AG08395 (cell line): Measurements from ENCODE around the gene PTGES3.
A peak's percentile ranks its signal among the peaks of the same experiment; 100 is the strongest.
"Not testable (repeated sequence)": the region's sequence is repeated elsewhere in the genome, so short reads cannot be mapped to it uniquely, and the experiment has no call there.

Source experiments
- DNase-seq: peaks from one replicate; pipeline ENCODE4 v3.0.0; 2012; ENCODE audit warnings: mixed read lengths, low spot score

PTGES3 gene

DNA sequence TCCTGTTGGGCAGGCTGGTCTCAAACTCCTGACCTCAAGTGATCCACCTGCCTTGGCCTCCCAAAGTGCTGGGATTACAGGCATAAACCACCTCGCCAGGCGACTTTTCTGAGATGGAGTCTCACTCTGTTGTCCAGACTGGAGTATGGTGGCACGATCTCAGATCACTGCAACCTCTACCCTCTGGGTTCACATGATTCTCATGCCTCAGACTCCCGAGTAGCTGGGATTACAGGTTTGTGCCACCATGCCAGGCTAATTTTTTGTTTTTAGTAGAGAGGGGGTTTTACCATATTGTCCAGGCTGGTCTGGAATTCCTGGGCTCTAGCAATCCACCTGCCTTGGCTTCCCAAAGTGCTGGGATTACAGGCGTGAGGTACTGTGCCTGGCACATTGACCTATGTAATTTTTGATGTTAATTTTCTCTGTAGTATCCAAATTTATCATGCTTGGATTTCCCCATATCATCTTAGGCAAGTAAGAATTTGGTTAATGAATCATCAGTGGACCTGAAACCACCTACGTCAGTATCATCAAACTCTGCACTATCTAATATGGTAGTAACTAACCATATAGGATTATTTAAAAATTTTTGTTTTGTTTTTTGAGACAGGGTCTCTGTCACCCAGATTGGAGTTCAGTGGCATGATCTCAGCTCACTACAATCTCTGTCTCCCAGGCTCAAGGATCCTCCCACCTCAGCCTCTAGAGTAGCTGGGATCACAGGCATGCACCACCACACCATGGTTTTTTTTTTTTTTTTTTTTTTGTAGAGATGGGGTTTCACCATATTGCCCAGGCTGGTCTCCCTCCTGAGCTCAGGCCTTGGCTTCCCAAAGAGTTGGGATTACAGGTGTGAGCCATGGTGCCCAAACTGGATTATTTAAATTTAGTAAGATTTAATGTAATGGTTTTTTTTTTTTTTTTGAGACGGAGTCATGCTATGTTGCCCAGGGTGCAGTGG is 30.4 kb downstream of the PTGES3 start:
- no peak for DNase-seq

DNA sequence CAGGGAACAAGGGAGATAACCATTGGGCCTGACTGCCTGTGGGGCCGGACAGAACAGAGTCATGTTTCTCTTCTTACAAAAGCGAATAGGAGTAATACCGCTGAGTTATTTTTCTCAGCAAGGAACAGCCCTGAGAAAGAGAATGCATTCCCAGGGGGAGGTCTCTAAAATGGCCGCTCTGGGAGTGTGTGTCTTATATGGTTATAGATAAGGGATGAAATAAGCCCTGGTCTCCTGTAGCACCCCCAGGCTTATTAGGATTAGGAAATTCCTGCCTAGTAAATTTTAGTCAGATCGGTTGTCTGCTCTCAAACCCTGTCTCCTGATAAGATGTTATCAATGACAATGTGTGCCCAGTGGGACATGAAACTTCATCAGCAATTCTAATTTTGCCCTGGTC is 34.3 kb downstream of the PTGES3 start:
- not testable (repeated sequence) for DNase-seq

DNA sequence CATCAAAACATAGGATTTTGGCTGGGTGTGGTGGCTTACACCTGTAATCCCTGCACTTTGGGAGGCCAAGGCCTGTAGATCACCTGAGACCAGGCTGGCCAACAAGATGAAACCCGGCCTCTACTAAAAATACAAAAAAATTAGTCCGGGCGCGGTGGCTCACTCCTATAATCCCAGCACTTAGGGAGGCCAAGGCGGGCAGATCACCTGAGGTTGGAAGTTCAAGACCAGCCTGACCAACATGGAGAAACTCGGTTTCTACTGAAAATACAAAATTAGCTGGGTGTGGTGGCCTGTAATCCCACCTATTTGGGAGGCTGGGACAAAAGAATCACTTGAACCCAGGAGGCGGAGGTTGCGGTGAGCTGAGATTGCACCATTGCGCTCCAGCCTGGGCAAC is 40.1 kb downstream of the PTGES3 start:
- DNase-seq: not testable (repeated sequence)

DNA sequence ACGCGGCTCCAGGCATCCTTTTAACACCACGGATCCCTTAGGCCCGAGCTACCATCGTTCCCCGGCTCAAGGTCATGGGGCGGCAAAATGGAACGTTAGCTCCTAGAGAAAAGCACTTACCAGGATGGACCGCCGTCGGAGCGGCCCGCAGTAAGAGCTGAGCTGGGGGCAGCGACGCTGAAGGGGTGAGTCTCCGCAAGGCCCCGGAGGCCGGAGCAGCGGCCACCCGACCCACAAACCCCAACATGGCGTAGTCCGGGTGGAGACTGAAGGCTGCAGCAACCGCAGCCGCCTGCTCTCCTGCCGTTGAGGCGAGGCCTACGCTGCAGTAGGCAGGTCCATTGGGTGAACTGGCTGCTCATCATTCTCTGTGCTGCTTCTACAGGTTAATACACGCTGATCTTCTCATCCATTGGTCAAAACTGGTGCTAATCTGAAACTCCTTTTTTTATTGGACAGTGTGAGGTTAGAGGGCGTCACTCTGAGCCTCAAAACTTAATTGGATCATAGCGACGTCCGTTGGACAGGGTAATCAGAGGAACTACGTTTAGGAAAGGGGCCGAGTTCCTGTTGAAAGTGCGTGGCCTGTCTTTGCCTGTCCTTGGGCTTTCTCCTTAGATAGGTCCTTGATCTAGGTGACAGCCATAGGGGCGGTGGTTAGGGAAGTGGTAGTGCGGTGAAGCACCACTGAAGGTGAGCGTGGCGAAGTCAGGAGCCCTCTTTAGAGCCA is 42.2 kb downstream of the PTGES3 start, which contains the start of gene ATP5F1B:
Gene ATP5F1B (minus strand): TSS at position 268 of the 730 bp plus-strand sequence. CDS start 21 bp downstream, at position 247.
- peak; percentile 99 for DNase-seq

DNA sequence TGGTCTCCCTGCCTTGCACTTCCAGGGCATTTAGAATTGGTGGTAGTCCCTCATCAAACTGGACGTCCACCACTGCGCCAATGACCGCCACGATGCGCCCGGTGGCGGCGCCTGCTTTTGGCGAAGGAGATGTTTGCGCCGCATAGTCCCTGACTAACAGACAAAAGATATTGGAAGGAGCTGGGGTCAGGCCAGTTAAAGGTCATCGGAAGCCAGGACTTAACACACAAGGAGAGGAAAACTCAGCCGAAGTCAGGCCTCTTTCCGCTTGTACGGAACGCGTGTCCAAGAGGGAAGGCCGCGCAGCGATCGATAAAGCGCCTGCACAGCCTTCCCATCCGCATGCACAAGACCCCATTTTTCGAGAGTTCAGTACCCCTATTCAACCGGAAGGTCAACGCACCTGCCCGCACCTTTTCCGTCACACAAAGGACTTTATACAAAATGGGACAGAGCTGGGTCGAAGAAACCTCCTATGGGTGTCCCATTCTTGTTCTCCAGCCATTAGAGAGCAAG is 42.8 kb downstream of the PTGES3 start:
- DNase-seq: no peak

DNA sequence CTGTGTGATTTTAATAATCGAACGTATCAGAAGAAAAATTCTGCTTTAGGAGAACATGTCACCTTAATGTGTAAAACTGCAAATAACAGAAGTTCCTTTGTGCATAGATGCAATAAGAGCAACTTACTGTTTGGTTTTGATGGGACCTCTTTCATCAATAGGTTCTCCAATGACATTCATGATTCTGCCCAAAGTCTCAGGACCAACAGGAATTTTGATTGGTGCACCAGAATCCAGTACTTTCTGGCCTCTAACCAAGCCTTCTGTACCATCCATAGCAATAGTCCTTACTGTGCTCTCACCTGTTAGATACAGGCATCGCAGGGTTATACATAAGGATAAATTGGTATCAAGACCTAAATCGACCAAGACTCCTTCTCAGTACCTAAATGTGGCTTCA is 43.4 kb downstream of the PTGES3 start:
- DNase-seq: no peak

DNA sequence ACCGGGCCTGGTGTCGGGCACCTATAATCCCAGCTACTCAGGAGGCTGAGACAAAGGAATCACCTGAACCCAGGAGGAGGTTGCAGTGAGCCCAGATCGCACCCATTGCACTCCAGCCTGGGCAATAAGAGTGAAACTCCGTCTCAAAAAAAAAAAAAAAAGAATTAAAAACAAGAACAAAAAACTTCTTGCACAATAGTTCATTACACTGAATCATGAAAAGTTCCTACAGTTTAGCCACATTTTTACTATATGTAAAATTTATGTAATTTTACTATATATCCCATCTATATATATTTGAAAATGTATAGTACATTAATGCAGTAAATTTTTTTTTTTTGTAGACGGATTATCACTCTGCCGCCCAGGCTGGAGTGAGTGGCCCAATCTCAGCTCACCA is 46.9 kb downstream of the PTGES3 start:
- DNase-seq: no peak

DNA sequence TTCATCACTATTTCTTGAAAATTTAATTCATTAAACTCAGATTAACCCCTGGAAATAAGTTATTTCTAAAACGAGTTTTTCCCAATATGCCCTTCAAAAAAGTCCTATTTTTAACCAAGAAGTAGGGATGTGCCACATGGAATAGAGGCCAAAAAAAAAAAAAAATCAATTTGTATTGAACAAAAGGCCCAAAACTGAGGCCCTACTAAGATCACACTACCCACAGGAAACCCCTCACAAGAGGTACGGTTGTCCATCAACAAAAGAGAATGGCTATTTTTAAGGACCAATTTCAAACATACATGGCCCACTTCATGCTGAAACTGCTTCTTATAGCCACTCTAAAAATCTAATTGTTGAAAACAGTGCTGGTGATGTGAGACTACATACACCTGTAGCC is 50.5 kb downstream of the PTGES3 start:
- DNase-seq: no peak

DNA sequence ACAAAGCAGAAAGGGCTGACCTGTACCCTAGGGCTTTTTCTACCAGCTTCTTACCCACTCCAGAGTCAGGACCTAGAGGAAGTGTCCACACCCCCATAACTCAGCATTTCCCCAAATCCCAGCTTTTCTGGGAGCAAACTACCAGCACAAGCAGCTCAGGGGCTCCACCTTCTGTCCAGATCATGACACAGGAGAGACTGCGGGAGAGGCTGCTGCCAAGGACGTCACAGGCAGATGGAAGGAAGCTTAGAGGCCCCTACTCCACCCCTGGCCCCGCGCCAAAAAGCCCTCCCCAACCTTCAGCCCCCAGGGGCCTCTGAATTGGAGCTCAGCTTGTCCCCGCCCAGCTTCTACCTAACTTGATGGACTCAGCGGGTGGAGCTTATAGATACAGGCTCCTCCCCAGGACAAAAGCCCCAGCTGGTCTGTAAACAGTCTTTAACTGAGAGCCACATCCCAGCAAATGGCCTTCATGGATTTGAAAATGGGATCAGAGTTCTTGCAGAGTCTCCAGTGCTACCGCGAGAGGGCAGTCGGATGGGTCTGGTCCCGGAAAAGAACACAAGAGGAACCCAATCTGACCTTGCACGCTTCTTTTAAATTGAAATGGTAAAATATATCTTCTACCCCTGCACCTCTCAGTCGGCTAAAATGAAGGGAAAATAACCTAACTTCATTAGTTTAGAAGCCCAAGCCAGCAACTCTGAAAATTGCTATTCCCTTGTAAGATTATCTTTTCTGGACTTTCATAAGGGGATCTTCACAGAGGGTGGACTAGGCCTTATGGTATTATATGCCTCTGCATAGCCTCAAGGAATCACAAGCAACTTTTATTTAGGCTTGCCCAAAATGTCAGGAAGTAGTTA is 51.2 kb downstream of the PTGES3 start:
- DNase-seq: peak; percentile 99

DNA sequence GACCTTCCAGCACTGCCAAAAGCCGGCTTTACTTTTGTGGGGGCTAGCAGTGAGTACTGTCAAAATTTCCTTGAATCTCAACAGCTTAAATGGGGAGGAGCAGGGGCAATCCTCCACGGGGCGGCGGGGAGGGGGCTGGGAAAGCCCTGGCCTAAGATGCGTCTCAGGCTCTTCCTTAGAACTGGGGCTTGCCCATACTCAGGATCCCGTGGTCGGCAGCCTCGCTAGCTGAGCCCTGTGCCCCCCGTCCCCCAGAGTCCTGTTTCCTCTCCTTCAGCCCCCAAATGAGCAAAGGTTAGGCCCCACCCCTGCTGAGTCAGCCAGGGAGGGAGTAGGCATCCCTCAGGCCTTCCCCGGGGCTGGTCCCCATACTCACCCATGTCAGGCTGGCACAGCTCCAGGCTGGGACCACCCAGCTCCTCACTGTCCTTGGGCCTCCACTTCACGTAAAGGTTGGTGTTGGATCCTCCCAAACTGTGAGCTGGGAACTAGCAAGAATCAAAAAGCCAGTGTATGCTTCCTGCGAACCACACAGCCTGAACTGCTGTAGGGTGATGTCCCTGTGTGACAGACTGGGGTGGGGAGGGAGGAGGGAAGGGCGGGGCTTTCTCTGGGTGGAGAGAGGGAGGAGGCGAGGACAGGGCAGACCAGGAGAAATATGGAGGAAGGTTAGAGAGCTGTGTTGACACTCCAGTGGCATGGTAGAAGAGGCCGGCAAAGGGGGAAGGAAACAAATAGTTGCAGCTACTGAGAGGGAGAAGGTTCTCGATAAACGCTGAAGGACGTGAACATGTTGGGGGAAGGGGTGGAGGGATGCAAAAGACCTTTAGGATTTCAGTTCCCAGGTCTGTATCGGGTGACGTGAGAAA is 52.0 kb downstream of the PTGES3 start:
- DNase-seq: peak; percentile 90

DNA sequence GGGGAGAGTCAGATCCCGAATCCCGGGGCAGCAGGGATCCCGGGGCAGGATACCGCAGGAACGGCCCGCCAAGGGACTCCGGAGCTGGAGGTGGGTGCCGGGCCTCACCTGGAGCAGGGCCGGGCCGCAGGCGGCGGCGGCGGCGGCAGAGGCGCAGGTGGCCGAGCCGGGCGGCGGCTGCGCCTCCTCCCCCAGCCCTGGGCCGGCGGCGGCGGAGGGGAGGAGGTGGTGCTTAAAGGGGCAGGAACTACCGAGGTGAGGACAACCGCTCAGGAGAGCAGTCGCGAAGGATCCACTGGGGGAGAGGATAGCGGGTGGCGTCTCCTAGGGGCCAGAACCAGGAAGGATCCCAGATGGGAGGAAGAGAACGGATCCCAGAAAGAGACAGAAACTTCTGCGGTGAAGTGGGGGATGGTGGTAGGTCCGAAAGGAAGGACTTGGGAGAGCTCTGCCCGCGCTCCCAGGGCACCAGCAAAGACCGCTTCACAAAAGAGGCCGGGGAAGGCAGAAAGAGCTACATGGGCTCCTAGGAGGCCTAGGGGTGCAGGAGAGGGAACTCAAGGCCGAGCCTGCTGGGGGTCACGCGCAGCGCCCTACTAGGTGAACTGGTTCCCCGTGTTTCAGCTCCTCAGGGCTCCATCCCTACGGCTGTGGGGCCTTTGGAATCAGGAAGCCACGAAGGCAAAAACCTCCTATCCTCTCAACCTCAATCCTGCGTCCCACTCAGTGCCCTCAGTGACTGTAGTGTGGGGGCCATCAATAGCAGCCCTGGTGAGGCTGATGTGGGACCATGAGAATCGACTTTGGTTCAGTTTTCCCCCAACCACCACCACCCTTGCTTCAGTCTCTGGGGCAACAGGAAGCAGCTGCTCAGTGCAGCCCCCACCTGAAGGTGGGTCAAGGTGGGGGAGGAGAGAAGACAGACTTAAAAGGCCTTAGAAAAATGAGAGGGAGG is 53.0 kb downstream of the PTGES3 start:
- DNase-seq: peak; percentile 83

DNA sequence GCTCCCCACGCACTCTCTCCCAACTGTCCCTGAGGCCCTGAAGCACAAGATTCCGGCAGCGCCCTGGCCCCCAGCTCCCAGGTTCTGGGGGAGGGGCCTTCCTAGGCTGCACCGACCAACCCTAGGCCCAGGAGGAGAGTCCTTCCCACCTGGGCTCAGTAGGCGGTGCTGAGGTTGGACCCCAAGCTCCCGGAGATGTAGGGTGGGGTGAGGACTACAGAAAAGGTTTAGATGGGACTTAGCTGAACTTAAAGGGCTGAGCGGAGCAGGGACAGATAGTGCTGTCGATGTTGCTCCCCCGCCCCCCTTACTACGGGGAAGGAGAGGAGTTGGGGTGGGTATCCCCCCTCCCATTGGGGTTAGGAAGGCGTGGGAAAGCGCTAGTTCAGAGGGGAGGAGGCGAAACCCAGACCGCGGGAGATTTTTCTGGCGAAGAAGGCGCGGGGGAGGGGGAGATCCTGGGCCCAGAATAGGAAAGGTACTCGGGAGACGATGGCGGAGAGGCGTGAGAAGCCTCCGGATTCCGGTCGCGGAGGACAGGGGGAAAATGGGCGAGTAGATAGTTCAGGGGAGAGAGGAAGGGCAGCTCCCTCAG is 53.7 kb downstream of the PTGES3 start:
- no peak for DNase-seq

DNA sequence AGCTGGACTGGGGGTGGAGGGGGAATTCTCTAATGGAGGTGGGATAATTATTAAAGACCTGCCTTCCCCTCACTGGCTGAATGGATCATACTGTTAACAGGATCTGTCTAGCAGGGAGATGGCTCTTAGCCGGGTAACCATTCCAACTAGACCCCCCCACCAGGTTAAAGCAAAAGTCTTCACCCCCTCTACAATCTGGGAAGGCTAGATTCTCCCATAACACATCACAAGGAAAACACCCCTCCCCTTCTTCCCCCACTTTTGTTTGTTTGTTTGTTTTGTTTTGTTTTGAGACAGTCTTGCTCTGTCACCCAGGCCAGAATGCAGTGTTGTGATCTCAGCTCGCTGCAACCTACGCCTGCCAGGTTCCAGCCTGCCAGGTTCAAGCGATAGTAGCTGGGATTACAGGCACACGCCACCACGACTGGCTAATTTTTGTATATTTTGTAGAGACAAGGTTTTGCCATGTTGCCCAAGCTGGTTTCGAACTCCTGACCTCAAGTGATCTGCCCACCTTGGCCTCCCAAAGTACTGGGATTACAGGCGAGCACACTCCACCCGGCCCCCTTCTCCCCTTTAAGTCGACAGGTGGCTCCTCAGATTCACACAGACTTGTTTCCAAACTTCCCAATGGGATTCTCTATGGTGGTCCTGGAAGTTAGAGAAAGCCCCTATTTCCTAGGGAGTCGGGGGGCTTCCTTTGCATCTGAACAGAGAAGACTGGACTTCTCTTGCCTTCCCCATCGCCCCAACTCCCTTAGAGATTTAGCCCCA is 54.4 kb downstream of the PTGES3 start:
- no peak for DNase-seq

DNA sequence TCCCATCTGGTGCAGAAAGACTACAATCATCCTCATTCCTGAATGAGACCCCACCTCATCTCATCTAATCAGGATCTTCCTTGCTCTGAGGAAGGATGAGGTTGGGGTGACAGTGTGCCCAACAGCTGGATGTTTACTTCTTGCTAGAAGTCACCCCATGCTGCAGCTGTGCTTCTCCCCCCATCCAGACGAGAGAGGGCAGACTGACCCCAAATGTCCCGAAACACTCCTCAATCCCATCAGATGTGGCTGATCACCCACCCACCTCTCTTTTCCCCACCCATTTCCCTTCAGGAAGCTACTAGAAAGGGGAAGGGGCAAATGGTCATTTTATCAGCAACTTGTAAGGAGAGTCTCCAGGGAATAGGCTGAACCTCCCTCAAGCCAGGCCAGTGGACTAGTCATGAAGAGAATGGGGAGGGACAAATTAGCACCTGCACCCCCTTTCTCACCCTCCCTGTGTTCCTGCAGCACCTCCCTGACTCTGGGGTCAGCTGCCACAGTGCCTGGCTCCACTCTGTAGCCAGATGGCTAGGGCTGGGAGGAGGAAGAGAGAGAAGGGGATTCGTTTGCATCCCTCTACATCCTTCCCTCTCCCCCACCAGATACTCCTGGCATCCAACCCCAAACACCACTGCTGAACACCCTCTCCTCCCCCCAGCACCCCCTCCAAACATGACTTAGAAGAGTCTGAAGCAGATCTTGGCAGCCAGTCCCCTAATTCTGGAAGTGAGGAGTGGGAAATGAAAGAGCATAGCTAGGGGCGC is 55.2 kb downstream of the PTGES3 start:
- no peak for DNase-seq

DNA sequence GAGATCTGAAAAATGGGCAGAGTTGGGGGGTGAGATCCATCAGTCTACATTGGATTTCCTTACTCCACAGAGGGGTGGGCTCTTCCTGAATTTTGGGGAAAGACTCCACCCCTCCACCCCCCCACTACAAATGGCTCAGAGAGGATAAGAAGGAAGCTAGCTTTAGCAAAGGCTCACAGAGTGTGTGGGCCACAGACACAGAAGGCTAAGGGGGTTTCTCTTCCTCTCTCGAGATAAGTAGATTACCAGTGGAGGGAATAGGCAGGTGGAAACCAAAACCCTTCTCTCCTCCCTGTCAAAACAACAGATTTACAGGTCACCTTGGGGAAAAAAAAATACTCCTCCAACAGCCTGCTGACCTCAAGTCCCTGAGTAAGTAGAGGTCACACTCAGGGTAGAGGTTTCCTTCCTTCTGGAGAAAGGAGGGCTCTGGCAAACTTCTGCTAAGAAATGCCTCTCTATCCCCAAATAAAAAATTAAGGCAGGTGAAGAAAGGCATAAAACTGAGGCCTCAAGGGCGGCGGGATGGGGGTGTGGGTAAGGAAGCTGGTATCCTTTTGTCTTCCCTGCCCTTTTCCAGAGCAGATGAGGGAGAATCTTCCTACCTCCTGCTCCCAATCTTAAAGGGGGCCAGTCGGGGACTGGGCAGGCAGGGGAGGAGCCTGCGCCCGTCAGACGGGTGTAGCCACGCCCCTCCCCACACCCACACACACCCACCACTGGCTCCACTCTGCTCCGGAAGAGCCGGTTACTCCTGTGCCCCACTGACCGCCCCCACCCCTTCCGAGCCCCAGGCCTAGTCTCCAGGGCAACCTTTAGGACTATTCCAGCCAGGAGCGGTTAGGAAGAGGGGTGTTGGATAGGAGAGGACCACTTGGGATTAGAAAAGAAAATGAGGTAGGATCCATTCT is 56.0 kb downstream of the PTGES3 start:
- peak; percentile 49 for DNase-seq

DNA sequence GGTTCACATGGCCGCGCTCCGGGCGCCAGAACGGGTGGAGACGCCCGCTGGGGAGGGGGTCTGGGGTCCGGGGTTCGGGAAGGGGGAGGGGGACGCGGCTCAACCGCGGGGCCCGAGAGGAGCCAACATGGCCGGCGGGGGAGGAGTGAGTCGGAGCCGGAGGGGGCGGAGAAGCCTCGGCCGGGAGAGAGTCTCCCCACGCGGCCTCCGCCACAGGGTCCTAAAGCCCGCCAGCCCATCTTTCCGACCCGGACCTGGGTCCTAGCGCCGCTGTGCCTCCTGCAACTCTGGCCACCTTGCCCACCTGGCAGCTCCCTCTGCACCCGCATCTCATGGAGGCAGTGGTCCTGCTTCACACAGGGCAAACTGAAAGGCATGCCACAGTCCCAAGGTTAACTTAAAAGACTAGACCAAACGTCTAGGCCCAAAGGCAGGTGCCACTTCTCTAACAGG is 57.9 kb downstream of the PTGES3 start, which contains the start of gene BAZ2A:
Gene BAZ2A (minus strand): TSS at position 147 of the 453 bp plus-strand sequence. CDS start 12,796 bp downstream, outside the sequence.
- peak; percentile 91 for DNase-seq
